Fibroblast of pulmonary artery (primary cell): ENCODE data around the gene DAP3.
"Not testable (repeated sequence)": the region's sequence is repeated elsewhere in the genome, so short reads cannot be mapped to it uniquely, and the experiment has no call there.

Source experiments
- DNase-seq: peaks from one replicate; pipeline ENCODE4 v3.0.0-alpha.2; 2010; ENCODE audit warnings: low read depth
- H3K4me3 ChIP-seq: replicated peaks from 2 replicates; pipeline ENCODE4 v1.5.1; 2011; ENCODE audit warnings: low read depth, mild to moderate bottlenecking, control low read depth, low read length, moderate library complexity
- TF ChIP-seq, protein P1 (sequence below): IDR thresholded peaks from 2 replicates; pipeline ENCODE4 v1.5.1; 2011; ENCODE audit warnings: mild to moderate bottlenecking, control low read depth, low read length, inconsistent platforms; ENCODE audit errors: missing control alignments

The DAP3 gene

GRCh38 chr1:155760751-155761475, 72.0 kb downstream of the DAP3 start:
- TF ChIP-seq, protein P1, sequence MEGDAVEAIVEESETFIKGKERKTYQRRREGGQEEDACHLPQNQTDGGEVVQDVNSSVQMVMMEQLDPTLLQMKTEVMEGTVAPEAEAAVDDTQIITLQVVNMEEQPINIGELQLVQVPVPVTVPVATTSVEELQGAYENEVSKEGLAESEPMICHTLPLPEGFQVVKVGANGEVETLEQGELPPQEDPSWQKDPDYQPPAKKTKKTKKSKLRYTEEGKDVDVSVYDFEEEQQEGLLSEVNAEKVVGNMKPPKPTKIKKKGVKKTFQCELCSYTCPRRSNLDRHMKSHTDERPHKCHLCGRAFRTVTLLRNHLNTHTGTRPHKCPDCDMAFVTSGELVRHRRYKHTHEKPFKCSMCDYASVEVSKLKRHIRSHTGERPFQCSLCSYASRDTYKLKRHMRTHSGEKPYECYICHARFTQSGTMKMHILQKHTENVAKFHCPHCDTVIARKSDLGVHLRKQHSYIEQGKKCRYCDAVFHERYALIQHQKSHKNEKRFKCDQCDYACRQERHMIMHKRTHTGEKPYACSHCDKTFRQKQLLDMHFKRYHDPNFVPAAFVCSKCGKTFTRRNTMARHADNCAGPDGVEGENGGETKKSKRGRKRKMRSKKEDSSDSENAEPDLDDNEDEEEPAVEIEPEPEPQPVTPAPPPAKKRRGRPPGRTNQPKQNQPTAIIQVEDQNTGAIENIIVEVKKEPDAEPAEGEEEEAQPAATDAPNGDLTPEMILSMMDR = no peak
- H3K4me3 ChIP-seq = no peak overlapping the region
- no peak for DNase-seq

DNA sequence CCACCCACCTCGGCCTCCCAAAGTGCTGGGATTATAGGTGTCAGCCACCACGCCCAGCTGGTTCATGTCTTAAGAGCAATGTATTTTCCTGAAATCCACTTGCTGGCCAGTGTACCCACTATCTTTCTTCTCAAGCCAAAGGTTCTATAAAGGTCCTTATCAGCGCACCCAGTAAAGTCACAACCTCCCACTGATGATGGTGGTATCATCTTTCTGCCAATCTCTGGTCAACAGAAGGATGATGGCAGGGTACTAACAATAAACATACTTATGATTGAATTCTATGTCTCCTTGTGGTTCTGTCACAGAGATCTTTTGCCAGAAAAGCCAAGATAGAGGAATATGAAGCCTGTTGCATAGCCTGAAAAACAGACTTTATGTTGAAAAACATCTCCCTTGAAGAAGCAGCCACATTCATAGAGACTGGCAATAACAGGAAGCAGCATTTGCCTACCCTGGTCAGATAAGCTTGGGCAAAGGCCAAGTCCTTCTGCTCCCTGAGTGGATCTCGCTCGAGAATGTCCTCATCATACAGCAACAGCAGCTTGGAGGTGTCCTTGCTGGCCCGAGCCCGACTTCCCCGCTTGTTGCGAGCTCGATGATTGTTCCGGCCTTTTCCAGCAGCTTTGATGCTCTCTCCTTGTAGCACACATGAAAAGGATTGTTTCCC, 73.0 kb downstream of the DAP3 start:
- H3K4me3 ChIP-seq = no peak overlapping the region
- TF ChIP-seq, protein P1 = no peak
- peak; percentile 7 for DNase-seq

DNA sequence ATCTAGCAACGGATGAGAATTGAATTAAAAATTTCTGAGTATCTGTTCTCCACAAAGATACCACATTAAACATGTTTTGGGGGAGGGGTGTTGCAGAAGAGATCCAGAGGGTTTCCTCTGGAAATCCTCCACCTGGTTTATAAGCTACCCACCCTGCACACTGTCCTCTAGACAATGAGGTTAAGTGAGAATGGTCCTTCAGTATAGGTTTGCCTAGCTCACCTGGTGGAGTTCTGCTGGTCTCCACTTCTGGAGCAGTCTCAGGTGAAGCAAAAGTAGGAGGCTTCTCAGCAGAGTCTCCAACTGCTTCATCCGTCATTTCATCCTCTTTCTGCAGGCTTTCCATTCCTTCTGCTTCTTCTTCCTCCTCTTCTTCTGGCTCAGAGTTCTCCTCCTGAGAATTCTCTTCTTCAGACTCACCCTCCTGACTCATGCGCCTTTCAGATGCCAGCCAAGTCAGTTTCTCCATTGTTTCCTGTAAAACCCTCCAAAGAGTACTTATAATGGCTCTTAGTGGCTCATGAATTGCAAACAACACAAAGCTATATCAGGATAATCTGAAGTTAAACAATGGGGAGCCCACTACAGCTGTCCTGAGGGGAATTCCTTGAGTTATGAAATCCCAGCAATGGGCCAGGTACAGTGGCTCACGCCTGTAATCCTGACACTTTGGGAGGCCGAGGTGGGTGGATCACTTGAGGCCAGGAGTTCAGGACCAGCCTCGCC, 74.4 kb downstream of the DAP3 start:
- not testable (repeated sequence) for H3K4me3 ChIP-seq
- peak; percentile 96 for DNase-seq

GRCh38 chr1:155763989-155764388, 75.1 kb downstream of the DAP3 start:
- DNase-seq = peak; percentile 10
- not testable (repeated sequence) for H3K4me3 ChIP-seq

GRCh38 chr1:155767399-155767989, 78.6 kb downstream of the DAP3 start:
- H3K4me3 ChIP-seq, DNase-seq: not testable (repeated sequence)

DNA sequence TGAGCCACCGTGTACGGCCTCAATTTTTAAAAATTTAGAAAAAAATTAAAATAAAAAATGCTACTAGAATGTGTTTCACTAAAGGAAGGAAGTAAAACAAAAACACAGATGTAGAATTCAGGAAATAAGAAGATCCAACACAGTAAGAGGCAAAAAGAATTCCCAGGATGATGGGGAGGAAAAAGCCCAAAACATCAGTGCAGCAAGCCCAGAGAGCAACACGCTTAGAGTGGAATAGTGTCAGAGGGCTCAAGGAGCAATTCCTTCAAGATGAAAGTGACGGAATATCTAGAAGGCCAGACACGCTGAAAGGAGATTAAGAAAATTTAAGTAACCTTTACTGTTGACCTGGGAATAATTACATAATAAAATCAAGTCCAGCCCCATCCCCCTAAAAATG, 80.4 kb downstream of the DAP3 start:
- no peak for DNase-seq
- no peak overlapping the region for H3K4me3 ChIP-seq
- TF ChIP-seq, protein P1 = no peak

DNA sequence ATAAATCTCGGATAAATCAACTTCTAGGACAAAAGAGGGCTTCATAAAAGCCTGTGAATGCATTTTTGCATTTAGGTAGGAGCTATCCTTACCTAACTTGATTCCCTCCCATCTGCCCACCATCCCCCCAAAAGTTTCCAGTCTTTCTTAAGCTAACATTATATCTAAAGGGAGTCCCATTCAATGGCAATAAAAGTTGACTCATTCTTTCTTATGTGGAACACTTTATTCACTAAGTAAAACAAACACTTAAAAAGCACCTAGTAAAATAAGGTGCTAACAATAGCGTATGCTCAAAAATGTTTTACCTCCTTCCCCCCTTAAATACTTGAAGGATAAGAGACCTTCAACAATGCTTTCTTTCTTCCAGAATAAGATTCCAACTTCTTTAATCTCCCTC, 84.3 kb downstream of the DAP3 start:
- TF ChIP-seq, protein P1 = no peak
- H3K4me3 ChIP-seq = no peak overlapping the region
- no peak for DNase-seq

GRCh38 chr1:155776414-155776813, 87.5 kb downstream of the DAP3 start:
- no peak overlapping the region for H3K4me3 ChIP-seq
- TF ChIP-seq, protein P1 = no peak
- peak; percentile 60 for DNase-seq
